Stimulated activated CD8-positive, alpha-beta memory T cell treated with anti-CD3 and anti-CD28 coated beads, Interleukin-7, amount 100 ng/mL, for 1 hour (primary cell): ENCODE results near the gene PRLHR.

Experiments
- DNase-seq, 2 donors: peaks; one replicate each; pipeline ENCODE4 v3.0.0-alpha.2; 2020; ENCODE audit warnings: low read depth in 2 of 2

The PRLHR gene

DNA sequence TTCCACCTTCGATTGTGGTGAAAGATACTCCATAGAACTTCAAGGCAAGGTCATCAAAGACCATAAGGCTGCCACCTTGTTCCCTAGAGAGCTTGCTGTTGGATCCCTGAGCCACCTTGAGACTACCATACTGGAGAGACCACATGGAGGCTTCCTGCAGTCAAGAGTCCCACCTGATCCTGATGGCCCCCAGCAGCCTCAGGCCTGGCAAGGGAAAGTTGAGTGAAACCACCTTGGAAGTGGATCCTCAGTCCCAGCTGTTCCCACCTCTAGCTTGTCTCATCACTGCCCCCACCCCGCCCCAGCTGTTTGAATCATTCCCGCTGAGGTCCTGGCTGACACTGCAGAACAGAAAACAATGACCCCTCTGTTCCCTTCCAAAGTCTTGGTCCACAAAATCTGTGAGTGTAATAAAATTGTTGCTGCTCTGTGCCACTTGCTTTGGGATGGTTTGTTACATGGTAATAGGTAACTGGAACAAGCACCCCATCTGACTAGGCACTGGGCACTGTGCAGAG lies 32.0 kb downstream of the PRLHR start:
- DNase-seq: no peak

DNA sequence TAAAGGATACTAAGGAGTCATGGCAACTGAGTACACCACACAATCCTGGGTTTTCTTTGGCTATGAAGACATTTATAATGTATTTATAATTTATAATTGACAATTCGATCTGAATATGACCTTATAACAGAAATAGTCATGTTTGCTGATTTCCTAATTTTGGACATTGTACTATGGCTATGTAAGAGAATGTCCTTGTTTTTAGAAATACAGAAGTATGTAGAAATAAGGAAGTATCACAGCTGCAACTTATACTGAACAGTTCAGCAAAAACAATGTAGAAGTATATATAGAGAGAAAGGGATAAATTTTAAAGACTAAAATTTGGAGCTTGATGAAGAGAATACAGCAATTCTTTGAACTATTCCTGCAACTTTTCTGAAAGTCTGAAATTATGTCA lies 32.6 kb downstream of the PRLHR start:
- no peak for DNase-seq

DNA sequence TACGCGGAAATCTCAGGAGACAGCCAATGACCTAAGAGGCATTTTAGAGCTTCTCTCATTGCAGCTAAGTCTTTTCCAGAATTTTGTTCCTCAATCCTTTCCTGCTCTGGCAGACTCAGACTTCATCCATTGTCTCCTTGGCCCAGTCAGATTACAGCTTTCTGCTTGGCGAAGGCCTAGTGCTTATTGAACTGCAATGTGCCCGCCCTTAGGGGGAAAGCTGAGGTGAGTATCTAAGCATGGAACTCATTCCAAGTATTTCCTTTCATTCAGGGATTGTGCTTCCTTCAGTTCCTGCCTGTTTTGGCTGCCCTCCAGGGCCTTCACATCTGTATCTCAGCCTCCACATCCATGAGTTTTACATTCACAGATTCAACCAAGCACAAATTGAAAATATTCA lies 37.5 kb downstream of the PRLHR start:
- DNase-seq: no peak

DNA sequence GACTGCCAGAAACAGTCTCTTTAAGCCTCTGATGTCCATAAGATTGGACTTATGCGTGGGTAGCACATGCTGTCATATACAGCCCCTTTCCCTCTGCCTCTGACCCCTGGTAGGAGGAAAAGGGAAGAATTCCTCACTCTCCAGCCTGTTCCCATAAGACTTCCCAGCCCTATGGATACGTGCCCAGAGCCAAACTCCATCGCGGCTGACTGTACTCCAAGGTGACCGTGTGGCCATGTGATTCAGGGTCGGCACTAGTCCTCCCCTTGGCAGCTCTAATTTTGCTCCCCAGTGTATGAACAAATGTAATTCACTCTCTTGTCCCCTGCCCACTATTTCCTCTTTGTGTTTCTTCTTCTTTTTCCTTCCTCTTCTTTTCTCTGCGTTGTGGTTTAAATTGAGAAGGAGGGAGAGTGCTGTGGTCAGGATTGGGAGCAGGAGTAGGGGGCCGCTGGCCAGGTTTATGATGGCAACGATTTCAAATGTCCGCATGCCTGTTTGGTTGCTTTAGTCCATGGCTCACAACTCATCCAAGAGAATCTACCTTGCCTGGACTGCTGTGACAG lies 43.8 kb downstream of the PRLHR start:
- DNase-seq: no peak

DNA sequence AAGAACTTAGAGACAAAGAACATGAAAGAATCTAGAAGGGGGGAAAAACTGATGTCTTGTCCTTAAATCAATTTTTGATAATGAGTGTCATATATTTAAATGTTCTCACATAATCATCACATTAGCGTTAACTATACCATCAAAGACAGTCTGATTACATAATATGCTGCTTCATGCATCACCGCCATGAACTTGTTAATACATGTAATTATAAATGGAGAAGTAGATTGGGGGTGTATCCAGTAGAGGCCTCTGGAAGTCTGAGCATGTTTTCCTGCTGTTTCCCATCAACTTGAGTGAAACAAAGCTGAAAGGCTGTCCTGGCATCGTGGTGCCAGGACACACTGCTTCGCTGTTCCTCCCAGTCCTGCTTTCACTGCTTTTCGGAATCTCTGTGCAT lies 48.2 kb downstream of the PRLHR start:
- DNase-seq: no peak

DNA sequence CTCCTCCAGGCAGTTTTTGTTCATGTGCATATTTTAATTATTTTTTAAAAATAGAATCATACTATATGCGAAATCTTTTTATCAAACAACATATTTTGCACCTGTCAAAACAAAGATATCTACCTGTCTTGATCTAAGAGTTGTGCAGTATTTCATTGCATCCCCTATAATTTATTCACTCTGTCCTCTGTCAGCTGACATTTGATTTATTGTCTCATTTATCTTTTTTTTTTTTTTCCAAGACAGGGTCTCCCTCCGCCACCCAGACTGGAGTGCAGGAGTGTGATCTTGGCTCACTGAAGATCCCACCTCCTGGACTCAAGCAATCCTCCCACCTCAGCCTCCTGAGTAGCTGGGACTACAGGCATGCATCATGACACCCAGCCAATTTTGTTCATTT lies 49.0 kb downstream of the PRLHR start:
- no peak for DNase-seq

DNA sequence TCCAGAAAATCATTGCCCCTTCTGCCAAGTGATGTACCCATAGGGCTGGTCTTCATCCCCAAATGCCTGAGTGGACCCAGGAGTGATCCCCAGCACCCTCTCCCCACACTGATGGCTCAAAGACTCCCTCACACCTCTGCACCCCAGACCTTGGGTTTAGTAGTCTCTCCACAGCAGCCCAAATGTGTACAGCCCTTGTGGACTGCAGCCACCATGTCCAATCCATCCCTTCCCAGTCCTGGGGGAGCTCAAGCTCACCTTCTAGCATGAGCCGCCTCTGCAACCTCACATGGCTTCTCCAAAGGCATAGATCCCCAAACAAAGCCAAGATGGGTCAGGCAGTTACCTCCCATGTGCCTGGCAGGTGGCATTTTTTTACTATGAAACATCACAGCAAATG lies 50.1 kb downstream of the PRLHR start:
- no peak for DNase-seq

DNA sequence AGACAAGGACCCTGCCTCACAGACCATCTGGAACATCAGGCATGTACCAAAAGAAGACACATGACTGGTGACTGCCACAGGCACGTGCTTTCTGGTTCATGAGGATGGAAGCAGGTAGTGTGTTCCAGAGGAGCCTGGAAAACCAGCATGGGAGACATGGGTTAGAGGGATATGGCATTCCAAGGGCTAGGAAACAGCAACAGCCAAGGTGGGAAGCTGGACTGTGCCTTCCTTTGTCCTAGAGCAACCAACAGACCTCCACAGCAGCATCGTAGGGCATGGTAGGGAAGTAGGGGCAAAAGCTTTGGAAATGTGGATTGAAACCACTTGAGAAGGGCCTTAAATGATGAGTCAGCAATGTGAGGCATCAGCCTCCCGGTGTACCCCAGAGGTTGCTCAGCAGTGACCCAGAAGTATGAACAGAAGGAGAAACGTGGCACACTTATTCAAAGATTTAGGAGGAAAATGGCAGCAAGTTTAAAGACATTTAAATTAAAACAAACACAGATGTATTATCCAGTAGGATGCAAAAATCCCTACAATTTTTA lies 51.0 kb downstream of the PRLHR start:
- DNase-seq: no peak

DNA sequence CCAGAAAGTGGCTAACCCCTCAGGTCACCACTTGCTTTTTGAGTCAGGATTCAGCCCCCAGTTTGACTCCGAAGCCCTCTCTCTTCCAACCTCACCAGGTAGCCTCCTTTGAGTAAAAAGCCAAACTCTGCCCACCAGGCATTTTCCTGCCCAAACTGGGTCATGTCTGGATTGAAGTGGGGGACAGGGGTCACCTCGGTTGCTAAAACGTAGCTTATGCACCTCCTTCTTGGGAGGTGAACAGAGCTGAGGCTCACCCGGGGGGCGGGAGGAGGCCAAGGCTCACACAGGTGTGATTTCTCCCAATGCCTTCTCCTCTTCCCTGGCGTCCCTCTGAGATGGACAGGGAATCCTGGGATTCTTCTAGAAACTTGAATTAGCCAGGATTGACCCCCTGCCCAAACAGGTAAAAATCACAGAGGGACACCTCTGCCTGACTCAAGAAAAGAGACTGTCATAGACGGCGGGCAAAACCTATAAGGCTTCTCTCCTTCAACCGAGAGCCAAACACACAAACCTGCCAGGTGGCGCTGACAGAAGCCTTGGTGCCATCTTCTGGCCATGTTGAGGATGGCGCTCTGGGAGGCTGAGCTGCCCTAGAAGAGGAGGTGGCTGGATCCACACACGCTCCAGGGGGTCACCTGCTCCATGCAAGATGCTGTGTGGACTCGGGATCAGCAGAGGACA lies 51.6 kb downstream of the PRLHR start:
- no peak for DNase-seq

DNA sequence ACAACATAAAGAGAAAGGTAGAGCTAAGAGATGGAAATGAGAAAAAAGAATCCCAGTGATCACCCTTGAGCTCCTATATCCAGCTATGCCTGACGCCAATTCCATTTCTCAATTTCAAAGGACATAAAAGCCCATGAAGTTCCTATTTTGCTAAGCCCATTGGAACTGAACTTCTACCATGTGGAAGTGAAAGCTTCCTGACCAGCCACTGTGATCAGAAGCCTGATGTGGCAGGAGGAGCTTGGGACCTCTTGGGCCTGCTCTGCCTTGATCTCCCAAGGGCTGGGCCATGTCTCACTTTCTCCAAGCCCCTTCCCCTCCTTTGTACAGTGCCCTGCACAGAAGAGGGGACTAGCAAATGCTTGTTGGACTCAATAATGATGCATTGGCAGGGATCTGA lies 52.7 kb downstream of the PRLHR start:
- DNase-seq: no peak

DNA sequence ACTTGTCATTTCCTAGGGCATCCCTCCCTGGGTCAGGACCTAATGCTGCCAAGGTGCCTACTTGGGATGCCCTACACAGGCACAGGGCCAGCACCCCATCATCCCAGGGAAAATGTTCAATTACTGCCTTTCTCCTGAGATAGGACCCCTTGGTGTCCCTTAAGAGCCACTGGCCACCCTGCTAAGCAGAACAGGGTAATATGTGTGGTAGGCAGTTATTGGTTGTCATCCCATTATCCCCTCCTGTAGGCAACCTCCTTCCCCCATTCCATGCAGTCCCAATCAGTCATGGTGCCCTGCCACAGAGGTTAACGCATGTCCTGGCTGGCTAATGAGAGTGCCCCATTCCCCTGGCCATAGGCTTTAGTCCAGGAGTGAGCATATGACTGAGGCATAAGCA lies 53.2 kb downstream of the PRLHR start:
- DNase-seq: no peak

DNA sequence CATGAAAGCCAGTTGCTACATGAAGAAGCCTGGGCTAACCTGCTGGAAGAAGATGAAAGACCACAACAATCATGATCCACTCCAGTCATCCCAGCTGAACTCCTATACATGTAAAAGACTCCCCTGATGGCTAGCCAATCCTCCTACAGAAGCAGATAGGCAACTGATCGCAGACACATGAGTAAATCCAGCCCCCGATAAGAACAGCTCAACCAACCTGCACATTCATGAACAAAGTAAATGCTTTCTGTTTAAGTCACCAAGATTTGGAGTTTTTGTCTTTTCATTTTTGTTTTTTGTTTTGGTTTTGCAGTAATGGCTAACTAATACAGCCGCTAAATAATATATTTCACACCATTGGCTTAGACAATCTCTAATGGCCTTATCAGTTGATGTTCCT lies 53.7 kb downstream of the PRLHR start:
- DNase-seq: no peak
